H1 (cell line): ENCODE results near the gene HDC. TPM values are rescaled to one million over a fixed set of nuclear protein-coding genes. Genes with fewer than 3 reads are reported as not detected.

Source experiments
- CTCF ChIA-PET: fragments of 300-600 bp; sonication (Branson Sonifier 250); formaldehyde crosslinking; loops from one replicate; lab custom pipeline; 2021; ENCODE audit not compliant: partially characterized antibody; lab: Charles Lee
- POLR2A ChIA-PET: fragments of 300-600 bp; sonication (Branson Sonifier 250); formaldehyde crosslinking; loops from one replicate; lab custom pipeline; 2021; ENCODE audit warnings: inconsistent platforms; ENCODE audit not compliant: partially characterized antibody; lab: Charles Lee
- DNase-seq, 2 experiments: peaks; one replicate each; pipeline versions ENCODE4 v3.0.0 to v3.0.0-alpha.2; 2010 to 2022; ENCODE audit warnings: low spot score in 2 of 2, low read depth in 1 of 2, mixed read lengths in 1 of 2
- FAIRE-seq: peaks from 2 replicates; lab custom pipeline; 2011; peaks lifted over from hg19 to GRCh38; lab: Jason Lieb, UNC
- H2AFZ ChIP-seq: 2 replicates; pipeline ENCODE4 v1.8.1; 2012; ENCODE audit warnings: low read length, inconsistent platforms
- H2AK5ac ChIP-seq: 2 replicates; pipeline ENCODE4 v1.6.1; 2013; ENCODE audit warnings: low read depth, low read length
- H2BK120ac ChIP-seq: replicated peaks from 2 replicates; pipeline ENCODE3; 2013; ENCODE audit warnings: low read depth, low read length, inconsistent platforms
- H2BK12ac ChIP-seq: 2 replicates; pipeline ENCODE4 v1.6.1; 2013; ENCODE audit warnings: low read depth, low read length
- H2BK15ac ChIP-seq: 2 replicates; pipeline ENCODE4 v1.6.1; 2013; ENCODE audit warnings: low read length
- H2BK20ac ChIP-seq: 2 replicates; pipeline ENCODE4 v1.6.1; 2013; ENCODE audit warnings: low read length
- H2BK5ac ChIP-seq: 2 replicates; pipeline ENCODE4 v1.6.1; 2013; ENCODE audit warnings: low read depth, low read length
- H3K14ac ChIP-seq: 2 replicates; pipeline ENCODE4 v1.6.1; 2013; ENCODE audit warnings: inconsistent platforms; ENCODE audit not compliant: insufficient read length
- H3K18ac ChIP-seq: 2 replicates; pipeline ENCODE4 v1.6.1; 2013; ENCODE audit warnings: low read length; ENCODE audit errors: extremely low read depth
- H3K23ac ChIP-seq: 2 replicates; pipeline ENCODE4 v1.6.1; 2013; ENCODE audit warnings: inconsistent platforms; ENCODE audit not compliant: insufficient read length
- H3K23me2 ChIP-seq: 2 replicates; pipeline ENCODE4 v1.6.1; 2013; ENCODE audit warnings: low read depth, low read length
- H3K27ac ChIP-seq: 2 replicates; pipeline ENCODE4 v1.6.1; 2011; ENCODE audit warnings: low read depth, low read length, inconsistent platforms
- H3K27me3 ChIP-seq, 4 experiments: replicated peaks in 1 of 4; 1 replicate in 1 of 4; 2 replicates in 3 of 4; pipeline versions ENCODE4 v1.6.1 to v1.8.1; 2011 to 2013; ENCODE audit warnings: low read length in 3 of 4, mild to moderate bottlenecking in 3 of 4, inconsistent platforms in 2 of 4, mixed read lengths in 2 of 4, moderate library complexity in 1 of 4; ENCODE audit not compliant: control insufficient read depth in 3 of 4, insufficient read depth in 3 of 4; ENCODE audit errors: extremely low read depth in 1 of 4
- H3K36me3 ChIP-seq, 4 experiments: 2 replicates each; pipeline versions ENCODE4 v1.6.1 to v1.8.1; 2011 to 2013; ENCODE audit warnings: mild to moderate bottlenecking in 4 of 4, low read length in 3 of 4, moderate library complexity in 2 of 4, control low read depth in 1 of 4, inconsistent platforms in 1 of 4; ENCODE audit not compliant: insufficient read depth in 4 of 4, control insufficient read depth in 2 of 4
- H3K4ac ChIP-seq: replicated peaks from 2 replicates; pipeline ENCODE3; 2013; ENCODE audit warnings: low read length, low read depth, mixed read lengths, inconsistent platforms; ENCODE audit not compliant: insufficient read length
- H3K4me1 ChIP-seq, 4 experiments: replicated peaks in 1 of 4; 1 replicate in 1 of 4; 2 replicates in 3 of 4; pipeline versions ENCODE4 v1.6.1 to v1.8.1; 2011 to 2013; ENCODE audit warnings: low read length in 3 of 4, inconsistent platforms in 2 of 4, mixed read lengths in 1 of 4; ENCODE audit not compliant: insufficient read depth in 4 of 4, control insufficient read depth in 3 of 4
- H3K4me2 ChIP-seq, 2 experiments: 2 replicates each; pipeline versions ENCODE4 v1.6.1 to v1.8.1; 2011 to 2013; ENCODE audit warnings: low read depth in 2 of 2, low read length in 2 of 2, control low read depth in 1 of 2, inconsistent platforms in 1 of 2, mild to moderate bottlenecking in 1 of 2; ENCODE audit not compliant: insufficient read depth in 1 of 2
- H3K4me3 ChIP-seq, 4 experiments: fragments of 200-600, 300-600 bp in 1 of 4; sonication (generic), shearing (Covaris generic), sonication (Bioruptor Twin) in 1 of 4; 2 replicates each; pipeline versions ENCODE4 v1.5.1 to v1.8.1; 2011 to 2016; ENCODE audit warnings: low read length in 4 of 4, low read depth in 3 of 4, control low read depth in 2 of 4, inconsistent platforms in 2 of 4, mild to moderate bottlenecking in 2 of 4, mixed read lengths in 1 of 4, moderate library complexity in 1 of 4; ENCODE audit not compliant: insufficient read depth in 2 of 4; ENCODE audit errors: extremely low read depth in 1 of 4
- H3K56ac ChIP-seq: replicated peaks from 2 replicates; pipeline ENCODE3; 2013; ENCODE audit warnings: low read depth, mild to moderate bottlenecking, mixed read lengths, low read length, inconsistent platforms; ENCODE audit not compliant: insufficient read length
- H3K79me1 ChIP-seq: 2 replicates; pipeline ENCODE4 v1.6.1; 2013; ENCODE audit warnings: low read depth, low read length, control low read depth
- H3K79me2 ChIP-seq, 2 experiments: 2 replicates each; pipeline versions ENCODE4 v1.6.1 to v1.8.1; 2012 to 2013; ENCODE audit warnings: low read length in 2 of 2, mild to moderate bottlenecking in 2 of 2, inconsistent platforms in 1 of 2; ENCODE audit not compliant: insufficient read depth in 2 of 2, control insufficient read depth in 1 of 2
- H3K9ac ChIP-seq, 4 experiments: replicated peaks in 1 of 4; 1 replicate in 1 of 4; 2 replicates in 3 of 4; pipeline versions ENCODE4 v1.6.1 to v1.8.1; 2011 to 2013; ENCODE audit warnings: low read depth in 3 of 4, low read length in 3 of 4, control low read depth in 2 of 4, mild to moderate bottlenecking in 2 of 4, moderate library complexity in 2 of 4, inconsistent platforms in 1 of 4; ENCODE audit errors: extremely low read depth in 1 of 4
- H3K9me3 ChIP-seq, 2 experiments: 2 replicates each; pipeline versions ENCODE4 v1.6.1 to v1.8.1; 2012 to 2013; ENCODE audit warnings: mild to moderate bottlenecking in 2 of 2, moderate library complexity in 2 of 2, control low read depth in 1 of 2, inconsistent platforms in 1 of 2, low read depth in 1 of 2, low read length in 1 of 2, mixed read lengths in 1 of 2; ENCODE audit not compliant: insufficient read depth in 2 of 2
- H4K20me1 ChIP-seq, 2 experiments: replicated peaks in 1 of 2; 2 replicates each; pipeline versions ENCODE3 to v1.8.1; 2011 to 2013; ENCODE audit warnings: inconsistent platforms in 2 of 2, low read length in 2 of 2, mild to moderate bottlenecking in 1 of 2; ENCODE audit not compliant: insufficient read depth in 2 of 2, control insufficient read depth in 1 of 2
- H4K5ac ChIP-seq: 2 replicates; pipeline ENCODE4 v1.6.1; 2013; ENCODE audit warnings: low read length, low read depth, mixed read lengths, inconsistent platforms; ENCODE audit not compliant: insufficient read length
- H4K8ac ChIP-seq: 2 replicates; pipeline ENCODE4 v1.8.0; 2013; ENCODE audit warnings: mild to moderate bottlenecking, moderate library complexity, low read length, inconsistent platforms; ENCODE audit not compliant: insufficient read depth; ENCODE audit errors: extremely low read depth
- H4K91ac ChIP-seq: replicated peaks from 2 replicates; pipeline ENCODE3; 2013; ENCODE audit warnings: low read length, mixed read lengths, inconsistent platforms; ENCODE audit not compliant: insufficient read length
- BCL11A ChIP-seq, 2 experiments: IDR thresholded peaks; one replicate each; pipeline ENCODE4 v1.6.1; 2011; ENCODE audit warnings: low read depth in 2 of 2, low read length in 2 of 2, mild to moderate bottlenecking in 2 of 2
- BRCA1 ChIP-seq: IDR thresholded peaks from 2 replicates; pipeline ENCODE4 v1.6.1; 2012; ENCODE audit warnings: low read depth, low read length, improper control_type of control experiment
- CBX5 ChIP-seq: fragments of 300-800, 300-1000 bp; sonication (generic); IDR thresholded peaks from 2 replicates; pipeline ENCODE4 v1.7.1; 2016; ENCODE audit warnings: antibody characterized with exemption, low read length, low read depth
- CHD1 ChIP-seq: IDR thresholded peaks from 2 replicates; pipeline ENCODE4 v1.6.1; 2012; ENCODE audit warnings: low read depth, low read length, improper control_type of control experiment
- MAX ChIP-seq: IDR thresholded peaks from 2 replicates; pipeline ENCODE4 v1.6.1; 2012; ENCODE audit warnings: inconsistent platforms
- RFX5 ChIP-seq: IDR thresholded peaks from 2 replicates; pipeline ENCODE4 v1.6.1; 2011; ENCODE audit warnings: low read depth, low read length, improper control_type of control experiment, borderline replicate concordance
- SIRT6 ChIP-seq: IDR thresholded peaks from one replicate; pipeline ENCODE4 v1.7.1; 2012; ENCODE audit warnings: low read length, inconsistent platforms
- SIX5 ChIP-seq: IDR thresholded peaks from 2 replicates; pipeline ENCODE4 v1.6.1; 2011; ENCODE audit warnings: mild to moderate bottlenecking, low read depth, low read length
- SP2 ChIP-seq: IDR thresholded peaks from 2 replicates; pipeline ENCODE4 v1.6.1; 2012; ENCODE audit warnings: mild to moderate bottlenecking, low read length, inconsistent platforms
- TAF7 ChIP-seq: optimal IDR thresholded peaks from 2 replicates; pipeline ENCODE3; 2011; ENCODE audit warnings: low read depth, mild to moderate bottlenecking, inconsistent platforms, low read length, moderate library complexity, borderline replicate concordance
- WGBS, 2 experiments: shearing (Covaris generic) in 1 of 2; methylation state at CpG; one replicate each; pipeline versions ENCODE4 v1.1.6 to v1.1.7; 2013 to 2015; ENCODE audit warnings: low lambda C conversion rate in 2 of 2, mixed read lengths in 2 of 2, inconsistent platforms in 1 of 2, low coverage in 1 of 2, missing lambda C conversion rate in 1 of 2; ENCODE audit not compliant: insufficient replicate concordance in 2 of 2, insufficient coverage in 1 of 2, insufficient read length in 1 of 2; ENCODE audit errors: extremely low coverage in 1 of 2, missing lambda C conversion rate in 1 of 2; 5-methylcytosine and 5-hydroxymethylcytosine counted together
- polyA plus RNA-seq, 7 experiments: library from polyadenylated mRNA; depleted of rRNA in 3 of 7; stranded (reverse) in 5 of 7; unstranded in 2 of 7; fragments of >200 nt in 5 of 7; fragments of 200-250 nt in 2 of 7; gene quantifications; 1 replicate in 5 of 7; 2 replicates in 1 of 7; 4 replicates in 1 of 7; pipeline versions ENCODE4 v1.2.1 to v1.2.3, GENCODE V29; 2011 to 2013; ENCODE audit warnings: missing spikeins in 2 of 7, mixed read lengths in 2 of 7
- total RNA-seq: library from RNA; stranded (reverse); fragmentation: NEBNext Ultra II Directional; extraction: Animal tissue kit (Norgen Biotek cat#: 25700); gene quantifications from 2 replicates; pipeline ENCODE4 v1.2.1, GENCODE V29; 2021

HDC gene
- total and polyA plus RNA-seq, 2 of the 8 experiments (the other 6 are each of a cell fraction or from before 2014, with no cell fraction given) = 0.20 to 0.22 TPM

DNA sequence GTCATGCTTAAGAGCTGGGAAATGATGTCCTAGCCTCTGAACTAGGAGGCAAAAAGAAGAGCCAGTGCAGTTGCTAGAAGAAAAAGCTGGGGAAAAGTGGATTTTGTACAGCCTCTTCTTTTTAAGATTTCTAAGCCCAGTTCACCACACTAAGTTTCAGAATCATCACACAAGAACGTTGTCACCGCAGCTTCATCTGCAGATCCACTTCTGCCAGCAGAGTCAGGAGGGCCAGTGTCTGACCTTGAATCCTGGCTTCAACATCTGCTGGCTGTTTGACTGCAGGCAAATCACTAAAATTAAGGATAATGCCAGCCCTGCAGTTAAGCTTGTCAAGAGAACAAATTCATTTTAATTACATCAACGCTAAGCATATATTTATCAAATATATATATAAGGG, 36.2 kb downstream of the HDC start:
- WGBS, 2 experiments = 92% methylated on average over 3 of the region's 3 CpGs; no CpG with 5 or more reads in 1 of the 2 experiments

More for the DNA sequence above, 36.2 kb downstream of the HDC start:
- no peaks in the 10 kb centered on the region for H4K20me1 ChIP-seq
- TF ChIP-seq SIRT6 (no peak), RFX5 (no peak), MAX (no peak), CHD1 (no peak), SP2 (no peak), SIX5 (no peak), BCL11A (IDR thresholded peaks at IDR 0.05; ENCODE audit: low read depth in 2 of 2, low read length in 2 of 2) (no peak), BRCA1 (no peak), TAF7 (no peak), CBX5 (no peak)
- TF ChIP-seq, all 59 proteins: peak for 0
- no peak overlapping the region for H3K18ac ChIP-seq
- H2BK12ac ChIP-seq = no peak overlapping the region
- peaks cover 0 to 3% (median 0%) of the 10 kb centered on the region in 4 experiments; a peak in 2 of 8 replicates for H3K36me3 ChIP-seq
- no peak overlapping the region for H3K4ac ChIP-seq
- POLR2A ChIA-PET = no interaction called here
- H3K14ac ChIP-seq = no peak overlapping the region
- no peaks in the 10 kb centered on the region for H3K23me2 ChIP-seq
- no peak overlapping the region for H4K91ac ChIP-seq
- FAIRE-seq (no peak), DNase-seq (no peak)
- no peak overlapping the region for H2AK5ac ChIP-seq
- H4K5ac ChIP-seq = no peak overlapping the region
- H3K56ac ChIP-seq = no peak overlapping the region
- CTCF ChIA-PET = interaction anchor here (0.9 to 1.7 kb wide), 5 partner anchors 10 to 46 kb away, joined by 3 to 7 read pairs (median 4); no protein-coding TSS in a partner anchor
- H2BK15ac ChIP-seq = no peak overlapping the region
- no peak overlapping the region for H3K9ac ChIP-seq
- no peak overlapping the region for H3K23ac ChIP-seq
- H3K9me3 ChIP-seq = no peaks in the 10 kb centered on the region
- H3K4me2 ChIP-seq = no peak overlapping the region
- H2BK120ac ChIP-seq = no peak overlapping the region
- no peaks in the 10 kb centered on the region; a peak in 1 of 4 replicates for H3K79me2 ChIP-seq
- H3K79me1 ChIP-seq = no peaks in the 10 kb centered on the region
- H2BK20ac ChIP-seq = no peak overlapping the region
- H3K4me1 ChIP-seq = no peaks in the 10 kb centered on the region
- H2BK5ac ChIP-seq = no peak overlapping the region
- H4K8ac ChIP-seq = no peak overlapping the region
- no peak overlapping the region for H2AFZ ChIP-seq
- no peak overlapping the region for H3K27ac ChIP-seq
- H3K27me3 ChIP-seq = no peaks in the 10 kb centered on the region
- H3K4me3 ChIP-seq = no peak overlapping the region
